A673 (cell line): ENCODE measurements around the gene DMPK. TPM values are rescaled to one million over a fixed set of nuclear protein-coding genes. Genes with fewer than 3 reads are reported as not detected.

ENCODE experiments used
- BruUV-seq: library from RNA; stranded (reverse); fragments of 400-500 nt; replicated peaks from 2 replicates; lab custom pipeline; 2021; lab: Mats Ljungman, UMichigan
- CTCF ChIA-PET: fragments of 300-600 bp; sonication (Branson Sonifier 250); formaldehyde crosslinking; loops from one replicate; lab custom pipeline; 2022; ENCODE audit warnings: antibody characterized with exemption; lab: Charles Lee
- POLR2A ChIA-PET: fragments of 300-600 bp; sonication (Branson Sonifier 250); formaldehyde crosslinking; loops from one replicate; lab custom pipeline; 2022; ENCODE audit warnings: antibody characterized with exemption; ENCODE audit not compliant: low non-redundant PET; lab: Charles Lee
- DNase-seq: peaks from one replicate; pipeline ENCODE4 v3.0.0-alpha.2; 2015; ENCODE audit warnings: low spot score
- H3K27ac ChIP-seq: fragments of 200-600 bp; sonication (generic); 2 replicates; pipeline ENCODE4 v1.5.1; 2016; ENCODE audit warnings: mixed run types, low read depth, mild to moderate bottlenecking, mixed read lengths, antibody characterized with exemption, low read length; ENCODE audit not compliant: poor library complexity, severe bottlenecking
- H3K27me3 ChIP-seq: fragments of 200-600 bp; sonication (generic); replicated peaks from 2 replicates; pipeline ENCODE4 v1.6.1; 2017; ENCODE audit warnings: mixed run types, low read depth, mild to moderate bottlenecking, mixed read lengths, antibody characterized with exemption, low read length; ENCODE audit not compliant: insufficient read depth, poor library complexity
- H3K36me3 ChIP-seq: fragments of 200-600 bp; sonication (generic); 2 replicates; pipeline ENCODE4 v1.6.1; 2016; ENCODE audit warnings: mixed run types, mild to moderate bottlenecking, mixed read lengths, antibody characterized with exemption, low read length; ENCODE audit not compliant: insufficient read depth, poor library complexity, severe bottlenecking
- H3K4me1 ChIP-seq: fragments of 200-600 bp; sonication (generic); 2 replicates; pipeline ENCODE4 v1.6.1; 2017; ENCODE audit warnings: mixed run types, mild to moderate bottlenecking, mixed read lengths, antibody characterized with exemption, low read length; ENCODE audit not compliant: insufficient read depth, poor library complexity, severe bottlenecking
- H3K4me3 ChIP-seq: fragments of 200-600 bp; sonication (generic); 2 replicates; pipeline ENCODE4 v1.5.1; 2016; ENCODE audit warnings: low read depth, mixed run types, mild to moderate bottlenecking, mixed read lengths, low read length; ENCODE audit not compliant: poor library complexity, severe bottlenecking
- H3K9me3 ChIP-seq: fragments of 200-600 bp; sonication (generic); 2 replicates; pipeline ENCODE4 v1.6.1; 2016; ENCODE audit warnings: mixed run types, low read depth, mild to moderate bottlenecking, mixed read lengths, antibody characterized with exemption, low read length; ENCODE audit not compliant: poor library complexity, severe bottlenecking
- CTCF ChIP-seq: fragments of 300-800, 200-600 bp; sonication (generic); conservative IDR thresholded peaks from 2 replicates; pipeline ENCODE4 v1.5.1; 2017; ENCODE audit warnings: low read depth, mild to moderate bottlenecking, antibody characterized with exemption, low read length, moderate library complexity, mixed read lengths
- EZH2 ChIP-seq: fragments of 200-600 bp; sonication (generic); IDR thresholded peaks from 2 replicates; pipeline ENCODE4 v1.6.1; 2017; ENCODE audit warnings: borderline replicate concordance, low read depth, mild to moderate bottlenecking, mixed read lengths, antibody characterized with exemption, low read length; ENCODE audit not compliant: poor library complexity, severe bottlenecking
- intact Hi-C: fragments of 100-400 bp; cut with micrococcal nuclease; formaldehyde crosslinking; loops from one replicate; pipeline ENCODE4 v1.10.0; 2022; ENCODE audit not compliant: unreplicated experiment
- total RNA-seq: library from RNA; stranded (reverse); gene quantifications from 2 replicates; pipeline ENCODE4 v1.2.3, GENCODE V29; 2021

Gene DMPK
- total RNA-seq, 1 experiment from 2014 or later: 82.0 TPM

- no peaks in the 10 kb centered on the region for H3K9me3 ChIP-seq
- CTCF ChIA-PET: no interaction called here
- no peak for DNase-seq
- no TSS peak for BruUV-seq
- no peaks in the 10 kb centered on the region for H3K27me3 ChIP-seq
- H3K4me1 ChIP-seq: no peaks in the 10 kb centered on the region
- no peak overlapping the region for H3K4me3 ChIP-seq
- POLR2A ChIA-PET: interaction anchor here (0.5 kb wide), 1 partner anchor 180 kb away, joined by 3 read pairs; no protein-coding TSS in a partner anchor
- intact Hi-C loops: no loop called here
- no peak overlapping the region for H3K27ac ChIP-seq
- TF ChIP-seq CTCF (no peak), EZH2 (no peak)
- peaks cover 38% of the 10 kb centered on the region for H3K36me3 ChIP-seq
Measured at GRCh38 chr19:45781214-45782161, 802 bp downstream of the DMPK start.

GRCh38 chr19:45780448-45781213, 1.7 kb downstream of the DMPK start:
- Histone ChIP-seq H3K36me3 (peaks cover 31% of the 10 kb centered on the region), H3K27ac (no peak overlapping the region), H3K27me3 (no peaks in the 10 kb centered on the region), H3K4me1 (no peaks in the 10 kb centered on the region), H3K9me3 (no peaks in the 10 kb centered on the region), H3K4me3 (no peak overlapping the region)
- ChIA-PET CTCF (no interaction called here), POLR2A (no interaction called here)
- no peak for DNase-seq
- intact Hi-C loops: no loop called here
- no TSS peak for BruUV-seq
- TF ChIP-seq EZH2 (no peak), CTCF (no peak)

- TF ChIP-seq CTCF (no peak), EZH2 (no peak)
- Histone ChIP-seq H3K27me3 (no peaks in the 10 kb centered on the region), H3K27ac (no peak overlapping the region), H3K9me3 (no peaks in the 10 kb centered on the region), H3K4me3 (no peak overlapping the region), H3K4me1 (no peaks in the 10 kb centered on the region), H3K36me3 (peaks cover 25% of the 10 kb centered on the region)
- POLR2A ChIA-PET: no interaction called here
- CTCF ChIA-PET: no interaction called here
- intact Hi-C loops: no loop called here
- BruUV-seq: no TSS peak
- DNase-seq: no peak
Measured at GRCh38 chr19:45780146-45780447, 2.2 kb downstream of the DMPK start.
